ENCODE measurements around the gene PCYT2. TPM values are rescaled to one million over a fixed set of nuclear protein-coding genes. Genes with fewer than 3 reads are reported as not detected.

Gene PCYT2
- total RNA-seq, 2 experiments from 2014 or later, result 41.6 to 44.4 TPM

- no peaks in the 10 kb centered on the region for H3K9me3 Mint-ChIP-seq
- no peak overlapping the region for H3K27ac Mint-ChIP-seq
- peaks cover 11% of the 10 kb centered on the region for H3K36me3 Mint-ChIP-seq (ENCODE audit: low read depth)
- H3K27me3 Mint-ChIP-seq, result peaks cover 9% of the 10 kb centered on the region
- peaks cover 6% of the 10 kb centered on the region for H3K4me1 Mint-ChIP-seq
- no peak overlapping the region for H3K4me3 Mint-ChIP-seq
- CTCF ChIA-PET, result no interaction called here
- POLR2A ChIA-PET, result interaction anchor here (1.1 to 2.3 kb wide), 4 partner anchors 11 to 110 kb away, joined by 3 to 10 read pairs (median 5); partner anchors contain the start of genes ALYREF, ANAPC11, ARHGDIA and SIRT7
- no peak for DNase-seq
Measured at GRCh38 chr17:81902653-81903414, 8.4 kb downstream of the PCYT2 start.

GRCh38 chr17:81902023-81902652 lies 9.1 kb downstream of the PCYT2 start, which contains the start of gene NPB:
NPB (plus strand) TSS chr17:81902238; CDS start chr17:81902278, 40 bp downstream.
- CTCF ChIA-PET, result no interaction called here
- Mint-ChIP-seq H3K4me3 (peak within 1 kb of the TSS; percentile 10), H3K27me3 (peaks cover 9% of the 10 kb centered on the region), H3K4me1 (peaks cover 6% of the 10 kb centered on the region), H3K36me3 (ENCODE audit: low read depth) (peaks cover 11% of the 10 kb centered on the region), H3K27ac (peak within 1 kb of the TSS; percentile 26), H3K9me3 (no peaks in the 10 kb centered on the region)
- POLR2A ChIA-PET, result interaction anchor here (1.1 to 2.3 kb wide), 5 partner anchors 10 to 111 kb away, joined by 3 to 10 read pairs (median 3); partner anchors contain the start of genes ALYREF, ANAPC11 and SIRT7
- no peak for DNase-seq

- DNase-seq, result no peak
- Mint-ChIP-seq H3K36me3 (ENCODE audit: low read depth) (peaks cover 13% of the 10 kb centered on the region), H3K27ac (peak overlapping the region; percentile 26), H3K4me3 (peak overlapping the region; percentile 10), H3K27me3 (peaks cover 9% of the 10 kb centered on the region), H3K9me3 (no peaks in the 10 kb centered on the region), H3K4me1 (peaks cover 6% of the 10 kb centered on the region)
- CTCF ChIA-PET, result no interaction called here
- POLR2A ChIA-PET, result interaction anchor here (1.1 to 2.3 kb wide), 4 partner anchors 9 to 112 kb away, joined by 3 to 10 read pairs (median 3); partner anchors contain the start of genes ALYREF and ANAPC11
Measured at GRCh38 chr17:81901167-81902022, 9.8 kb downstream of the PCYT2 start.

- Mint-ChIP-seq H3K9me3 (no peaks in the 10 kb centered on the region), H3K27me3 (peaks cover 9% of the 10 kb centered on the region), H3K36me3 (ENCODE audit: low read depth) (peaks cover 17% of the 10 kb centered on the region), H3K4me3 (no peak overlapping the region), H3K4me1 (peaks cover 6% of the 10 kb centered on the region), H3K27ac (no peak overlapping the region)
- no peak for DNase-seq
- POLR2A ChIA-PET, result interaction anchor here (1.5 kb wide), 1 partner anchor 23 kb away, joined by 3 read pairs; no protein-coding TSS in a partner anchor
- CTCF ChIA-PET, result no interaction called here
Measured at GRCh38 chr17:81900181-81900820, 10.9 kb downstream of the PCYT2 start.

GRCh38 chr17:81899514-81900166 lies 11.6 kb downstream of the PCYT2 start:
- Mint-ChIP-seq H3K4me3 (no peak overlapping the region), H3K27me3 (peaks cover 9% of the 10 kb centered on the region), H3K36me3 (ENCODE audit: low read depth) (peaks cover 19% of the 10 kb centered on the region), H3K9me3 (no peaks in the 10 kb centered on the region), H3K4me1 (peaks cover 6% of the 10 kb centered on the region), H3K27ac (no peak overlapping the region)
- no peak for DNase-seq
- ChIA-PET CTCF (no interaction called here), POLR2A (no interaction called here)

GRCh38 chr17:81898885-81899284 lies 12.3 kb downstream of the PCYT2 start:
- no peaks in the 10 kb centered on the region for H3K9me3 Mint-ChIP-seq
- peaks cover 19% of the 10 kb centered on the region for H3K36me3 Mint-ChIP-seq (ENCODE audit: low read depth)
- no peak overlapping the region for H3K27ac Mint-ChIP-seq
- ChIA-PET CTCF (no interaction called here), POLR2A (interaction anchor here (1.1 kb wide), 1 partner anchor 11 kb away, joined by 3 read pairs; no protein-coding TSS in a partner anchor)
- no peak overlapping the region for H3K4me3 Mint-ChIP-seq
- H3K4me1 Mint-ChIP-seq, result peaks cover 6% of the 10 kb centered on the region
- DNase-seq, result no peak
- H3K27me3 Mint-ChIP-seq, result peaks cover 9% of the 10 kb centered on the region

GRCh38 chr17:81898029-81898866 lies 13.0 kb downstream of the PCYT2 start:
- H3K9me3 Mint-ChIP-seq, result no peaks in the 10 kb centered on the region
- no peak overlapping the region for H3K4me3 Mint-ChIP-seq
- peaks cover 7% of the 10 kb centered on the region for H3K27me3 Mint-ChIP-seq
- CTCF ChIA-PET, result no interaction called here
- no peak for DNase-seq
- peaks cover 19% of the 10 kb centered on the region for H3K36me3 Mint-ChIP-seq (ENCODE audit: low read depth)
- H3K27ac Mint-ChIP-seq, result no peak overlapping the region
- POLR2A ChIA-PET, result interaction anchor here (1.1 kb wide), 1 partner anchor 12 kb away, joined by 3 read pairs; no protein-coding TSS in a partner anchor
- peaks cover 10% of the 10 kb centered on the region for H3K4me1 Mint-ChIP-seq

GRCh38 chr17:81895400-81895799 lies 15.8 kb downstream of the PCYT2 start:
- ChIA-PET CTCF (no interaction called here), POLR2A (no interaction called here)
- peaks cover 20% of the 10 kb centered on the region for H3K36me3 Mint-ChIP-seq (ENCODE audit: low read depth)
- peaks cover 15% of the 10 kb centered on the region for H3K4me1 Mint-ChIP-seq
- DNase-seq, result no peak
- no peak overlapping the region for H3K4me3 Mint-ChIP-seq
- no peak overlapping the region for H3K27ac Mint-ChIP-seq
- H3K27me3 Mint-ChIP-seq, result no peaks in the 10 kb centered on the region
- no peaks in the 10 kb centered on the region for H3K9me3 Mint-ChIP-seq

- ChIA-PET CTCF (no interaction called here), POLR2A (interaction anchor here (0.7 to 12.3 kb wide), 12 partner anchors 11 to 188 kb away, joined by 3 to 140 read pairs (median 5); partner anchors contain the start of genes ARHGDIA, MRPL12, NPB and SIRT7)
- Mint-ChIP-seq H3K36me3 (ENCODE audit: low read depth) (peaks cover 42% of the 10 kb centered on the region), H3K27me3 (no peaks in the 10 kb centered on the region), H3K4me1 (peaks cover 41% of the 10 kb centered on the region), H3K4me3 (peak overlapping the region; percentile 97), H3K9me3 (no peaks in the 10 kb centered on the region), H3K27ac (peak overlapping the region; percentile 98)
- DNase-seq, result no peak
Measured at GRCh38 chr17:81891303-81891552, 20.0 kb downstream of the PCYT2 start.

GRCh38 chr17:81890447-81891302 lies 20.5 kb downstream of the PCYT2 start:
- ChIA-PET POLR2A (interaction anchor here (0.7 to 12.3 kb wide), 10 partner anchors 11 to 188 kb away, joined by 3 to 140 read pairs (median 5); partner anchors contain the start of genes ARHGDIA, MRPL12 and SIRT7), CTCF (no interaction called here)
- DNase-seq, result peak; percentile 46
- Mint-ChIP-seq H3K9me3 (no peaks in the 10 kb centered on the region), H3K36me3 (ENCODE audit: low read depth) (peaks cover 44% of the 10 kb centered on the region), H3K4me3 (peak overlapping the region; percentile 87), H3K27ac (peak overlapping the region; percentile 94), H3K4me1 (peaks cover 43% of the 10 kb centered on the region), H3K27me3 (no peaks in the 10 kb centered on the region)

- POLR2A ChIA-PET, result interaction anchor here (0.6 to 12.3 kb wide), 5 partner anchors 10 to 38 kb away, joined by 3 to 140 read pairs (median 3); partner anchors contain the start of genes ARHGDIA and MAFG
- CTCF ChIA-PET, result no interaction called here
- Mint-ChIP-seq H3K36me3 (ENCODE audit: low read depth) (peaks cover 51% of the 10 kb centered on the region), H3K27me3 (no peaks in the 10 kb centered on the region), H3K4me3 (peak overlapping the region; percentile 87), H3K9me3 (no peaks in the 10 kb centered on the region), H3K4me1 (peaks cover 46% of the 10 kb centered on the region), H3K27ac (peak overlapping the region; percentile 44)
- DNase-seq, result no peak
Measured at GRCh38 chr17:81889602-81890001, 21.6 kb downstream of the PCYT2 start.
